HuH-7.5 (cell line): ENCODE results near the gene MAN1B1.
"Not testable (repeated sequence)": the region's sequence is repeated elsewhere in the genome, so short reads cannot be mapped to it uniquely, and the experiment has no call there.

ENCODE experiments used
- DNase-seq: peaks from one replicate; pipeline ENCODE4 v3.0.0; 2011; ENCODE audit warnings: low spot score

Gene MAN1B1

DNA sequence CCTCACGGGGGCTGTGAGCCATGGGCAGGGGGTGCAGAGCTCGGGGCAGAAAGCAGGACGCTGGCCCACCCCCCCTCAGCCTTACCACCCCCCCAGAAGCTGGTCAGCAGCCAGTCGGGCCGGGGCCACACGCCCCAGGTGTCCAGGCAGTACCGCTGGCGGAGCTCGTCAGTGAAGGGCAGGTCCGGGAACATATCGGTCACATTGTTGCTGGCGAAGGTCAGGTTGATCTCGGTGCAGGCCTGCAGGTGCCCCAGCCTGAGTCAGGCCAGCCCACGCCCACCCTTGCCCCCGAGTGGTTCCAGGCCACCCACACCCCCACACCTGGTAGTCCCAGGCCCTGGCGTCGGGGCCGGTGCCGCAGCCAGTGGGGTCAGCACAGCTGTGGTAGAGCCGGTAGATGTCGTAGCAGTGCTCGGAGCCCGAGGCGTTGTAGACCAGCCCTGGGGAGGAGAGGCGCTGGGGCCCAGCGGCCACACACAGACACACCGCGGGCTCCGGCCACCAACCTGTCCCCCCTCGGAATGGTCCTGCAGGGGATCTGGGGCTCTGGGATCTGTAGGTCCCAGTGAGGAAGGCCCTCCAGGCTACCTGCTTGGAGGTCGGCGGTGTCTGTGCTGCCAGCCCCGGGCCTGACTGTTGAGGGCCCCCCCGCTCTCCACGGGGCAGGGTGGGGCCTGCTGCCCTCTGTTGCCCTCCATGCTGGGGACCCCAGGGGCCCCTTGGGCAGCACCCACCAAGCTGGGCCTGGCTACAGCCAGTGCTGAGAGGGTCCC is 25.2 kb downstream of the MAN1B1 start:
- no peak for DNase-seq

DNA sequence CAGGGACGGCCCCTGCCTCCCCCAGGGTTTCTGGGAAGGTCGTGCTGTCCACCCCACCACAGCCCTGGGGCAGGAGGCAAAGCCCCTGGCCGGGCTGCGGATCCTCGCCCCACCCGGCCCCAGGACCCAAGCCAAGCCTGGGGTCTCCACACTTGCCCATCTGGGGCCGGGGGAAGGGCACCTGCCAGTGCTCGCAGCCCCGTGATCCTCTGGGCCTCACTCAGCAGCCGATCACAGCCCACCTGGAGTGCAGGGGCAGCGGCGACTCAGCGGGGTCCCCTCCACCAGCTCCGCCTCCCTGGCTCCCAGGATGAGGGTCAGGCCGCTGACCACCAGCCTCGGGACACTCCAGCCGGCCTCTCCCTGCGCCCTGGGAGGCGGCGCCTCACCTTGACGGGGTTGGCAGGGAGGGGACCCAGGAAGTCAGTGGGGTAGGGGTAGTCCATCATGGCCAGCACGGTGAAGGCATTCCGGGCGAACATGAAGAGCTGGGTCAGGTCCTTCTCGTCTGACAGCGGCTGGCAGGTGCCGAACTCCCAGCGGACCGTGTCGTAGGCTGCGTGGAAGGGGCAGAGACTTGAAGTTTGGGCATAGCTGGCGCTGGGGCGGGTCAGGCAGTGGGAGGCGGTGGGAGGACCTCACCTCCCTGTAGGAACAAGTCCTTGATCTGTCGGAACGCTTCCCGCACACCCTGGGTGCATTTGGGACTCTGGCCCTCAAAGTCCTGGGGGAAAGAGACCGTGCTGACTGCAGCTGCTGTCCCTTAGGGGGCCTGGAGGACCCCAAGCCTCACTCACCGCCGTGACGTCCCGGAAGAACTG is 26.0 kb downstream of the MAN1B1 start:
- DNase-seq, result no peak

DNA sequence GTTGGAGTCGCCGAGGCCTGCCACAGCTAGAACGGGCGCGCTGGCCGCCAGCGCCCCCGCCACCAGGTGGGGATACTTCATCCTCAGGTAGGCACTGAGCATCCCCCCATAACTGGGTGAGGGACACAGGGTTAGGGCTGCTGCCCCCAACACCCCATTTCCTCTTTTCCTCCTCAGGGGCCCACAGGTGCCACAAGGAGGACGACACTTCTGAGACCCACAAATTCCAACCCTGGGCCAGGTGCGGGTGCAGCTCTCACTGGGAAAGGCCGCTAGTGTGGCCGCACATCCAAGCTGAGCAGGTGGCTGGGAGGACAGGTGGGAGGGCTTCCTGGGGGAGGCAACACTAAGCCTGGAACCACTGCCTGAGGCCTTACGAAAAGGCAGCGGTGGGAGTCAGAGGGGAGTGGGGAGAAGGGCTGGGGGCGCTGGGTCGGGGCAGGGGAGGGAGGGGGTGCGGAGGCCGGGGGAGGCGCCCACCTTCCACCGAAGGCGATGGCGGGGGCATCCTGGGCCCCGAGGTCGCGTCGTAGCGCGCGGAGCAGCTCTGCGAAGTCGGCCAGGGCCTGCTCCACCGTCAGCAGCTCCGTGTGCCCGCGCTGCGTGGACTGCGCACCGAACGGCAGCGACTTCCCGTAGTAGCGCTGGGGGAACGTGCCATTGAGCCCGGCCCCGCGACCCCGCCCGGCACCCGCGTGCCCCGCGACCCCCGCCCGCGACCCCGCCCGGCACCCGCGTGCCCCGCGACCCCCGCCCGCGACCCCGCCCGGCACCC is 26.8 kb downstream of the MAN1B1 start:
- no peak for DNase-seq

DNA sequence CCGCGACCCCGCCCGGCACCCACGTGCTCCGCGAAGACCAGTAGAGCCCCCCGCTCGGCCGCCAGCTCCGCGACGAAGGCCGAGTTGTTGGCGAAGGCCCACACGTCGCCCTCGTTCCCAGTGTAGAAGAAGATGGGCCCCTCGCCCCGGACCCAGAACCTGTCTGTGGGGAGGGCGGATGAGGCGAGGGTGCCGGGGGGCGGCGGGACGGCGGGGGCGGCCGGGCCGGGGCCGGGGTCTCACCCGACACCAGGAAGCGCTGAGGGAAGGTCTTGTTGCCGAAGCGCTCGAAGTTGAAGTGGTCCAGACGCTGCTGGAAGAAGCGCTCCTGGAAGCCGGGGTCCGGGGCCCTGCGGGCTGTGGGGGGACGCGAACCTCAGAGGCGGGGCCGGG is 27.4 kb downstream of the MAN1B1 start:
- DNase-seq, result no peak

DNA sequence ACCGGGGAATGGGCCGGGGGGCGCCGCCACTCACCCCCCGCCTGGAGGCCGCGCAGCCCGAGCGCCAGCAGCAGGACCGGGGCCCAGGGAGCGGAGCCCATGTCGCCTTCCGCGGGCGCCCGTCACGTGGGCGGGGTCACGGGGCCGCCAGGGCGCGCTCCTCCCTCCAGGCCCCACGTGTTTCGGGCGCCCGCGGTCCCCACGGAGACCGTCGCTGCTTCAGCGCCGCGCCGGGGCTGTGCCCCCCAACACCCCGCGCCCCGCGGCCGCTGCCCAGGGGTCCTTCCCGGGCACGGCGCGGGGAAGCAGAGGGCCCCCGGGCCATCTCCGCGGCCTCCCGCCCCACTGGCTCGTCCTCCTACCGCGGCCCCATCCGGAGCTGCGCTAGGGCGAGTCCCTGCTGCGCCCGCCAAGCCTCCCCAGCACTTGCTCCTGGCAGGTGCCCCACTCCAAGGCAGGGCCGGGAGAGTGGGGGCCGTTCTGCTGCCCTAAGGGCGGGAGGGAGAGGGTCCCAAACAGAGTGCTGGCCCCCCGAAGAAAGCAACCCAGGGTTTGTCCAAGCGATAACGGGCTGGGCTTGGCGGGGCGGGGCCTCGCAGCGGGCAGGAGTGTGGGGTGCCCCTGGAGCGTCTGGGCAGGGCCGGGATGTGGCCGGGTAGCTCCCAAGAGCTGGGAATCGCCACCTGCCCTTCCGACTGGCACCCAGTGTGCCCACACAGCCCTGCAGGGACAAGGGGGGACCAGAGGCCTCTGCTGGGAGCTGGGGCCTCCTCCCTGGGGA is 28.0 kb downstream of the MAN1B1 start, which contains the start of gene DPP7:
DPP7 (minus strand) TSS at position 121 of the 781 bp plus-strand sequence; CDS start at position 101, 20 bp downstream.
- DNase-seq, result peak; percentile 93

DNA sequence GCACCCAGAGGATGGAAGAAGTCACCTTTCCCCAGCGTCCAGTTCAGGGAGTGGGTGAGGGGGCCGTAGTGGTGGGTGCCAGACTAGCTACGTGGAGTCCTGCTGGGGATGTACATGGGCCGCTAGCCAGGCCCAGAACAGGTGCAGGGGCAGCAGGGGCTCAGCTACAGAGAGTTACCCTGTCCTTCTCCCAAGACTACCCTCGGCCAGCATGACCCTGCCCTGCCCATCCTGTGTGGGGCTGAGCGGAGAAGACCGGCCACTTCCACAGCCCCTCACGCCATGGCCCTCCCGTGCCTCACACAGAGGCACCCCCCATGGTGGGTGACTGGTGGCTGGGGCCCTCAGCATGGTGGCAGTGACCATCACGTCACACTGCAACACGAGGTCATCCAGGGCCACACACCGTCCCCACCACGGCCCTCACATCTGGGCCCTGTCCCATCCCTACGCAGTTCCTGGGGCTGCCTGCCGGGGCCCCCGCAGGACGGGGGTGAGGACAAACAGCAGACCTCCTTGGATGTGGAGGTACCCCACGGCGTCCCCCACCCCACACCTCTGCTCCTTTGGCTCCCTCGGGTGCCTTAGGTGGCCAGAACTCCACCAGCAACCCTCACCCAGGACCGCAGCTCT is 28.7 kb downstream of the MAN1B1 start:
- no peak for DNase-seq

DNA sequence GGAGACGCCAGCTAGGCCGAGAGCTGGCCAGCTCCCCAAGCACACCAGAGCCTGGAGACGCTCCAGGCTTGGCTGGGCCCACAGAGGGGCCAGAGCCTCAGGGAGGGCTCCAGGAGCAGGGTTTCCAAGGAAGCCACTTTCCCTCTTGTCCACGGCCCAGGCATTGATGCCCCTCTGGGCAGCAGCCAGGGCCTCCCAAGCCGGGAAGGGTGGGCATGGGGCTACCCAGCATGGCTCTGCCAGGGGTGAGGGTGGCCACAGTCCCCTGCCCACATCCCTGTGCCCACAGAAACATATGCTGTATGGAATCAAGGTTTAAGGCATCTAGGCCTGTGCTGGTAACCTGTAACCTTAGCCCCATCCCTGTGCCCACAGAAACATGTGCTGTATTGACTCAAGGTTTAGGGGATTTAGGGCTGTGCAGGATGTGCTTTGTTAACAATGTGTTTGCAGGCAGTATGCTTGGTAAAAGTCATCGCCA is 29.3 kb downstream of the MAN1B1 start:
- no peak for DNase-seq

DNA sequence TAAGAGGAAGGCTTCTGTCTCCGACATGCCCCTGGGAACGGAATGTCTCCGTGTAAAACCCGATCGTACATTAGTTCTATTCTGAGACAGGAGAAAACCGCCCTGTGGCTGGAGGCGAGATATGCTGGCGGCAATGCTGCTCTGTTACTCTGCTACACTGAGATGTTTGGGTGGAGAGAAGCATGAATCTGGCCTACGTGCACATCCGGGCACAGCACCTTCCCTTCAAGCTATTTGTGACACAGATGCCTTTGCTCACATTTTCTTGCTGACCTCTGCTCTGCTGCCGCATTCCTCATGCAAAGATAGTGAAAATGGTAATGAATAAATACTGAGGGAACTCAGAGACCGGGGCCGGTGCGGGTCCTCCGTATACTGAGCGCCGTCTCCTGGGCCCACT is 29.9 kb downstream of the MAN1B1 start:
- DNase-seq, result no peak

DNA sequence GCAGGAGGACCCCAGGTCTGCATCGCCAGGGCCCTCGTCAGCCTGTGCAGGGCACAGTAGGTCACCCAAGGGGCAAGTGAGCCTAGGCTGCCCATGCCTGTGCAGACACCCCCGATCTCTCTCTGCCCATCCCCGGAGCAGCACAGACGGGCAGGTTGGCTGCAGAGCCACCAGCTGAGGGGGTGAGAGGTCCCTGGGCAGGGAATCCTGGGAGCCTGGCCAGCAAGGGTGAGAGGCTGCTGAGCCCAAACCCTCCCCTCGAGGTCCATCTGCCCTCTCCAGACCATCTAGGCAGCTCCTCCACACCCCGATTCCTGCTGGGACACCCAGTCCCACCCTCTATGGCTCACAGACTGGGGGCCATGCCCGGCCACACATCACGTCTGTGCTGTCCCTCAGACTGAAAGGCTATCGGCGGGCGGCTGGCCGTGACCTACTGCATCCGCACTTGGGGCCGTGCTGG is 30.5 kb downstream of the MAN1B1 start:
- DNase-seq, result no peak

DNA sequence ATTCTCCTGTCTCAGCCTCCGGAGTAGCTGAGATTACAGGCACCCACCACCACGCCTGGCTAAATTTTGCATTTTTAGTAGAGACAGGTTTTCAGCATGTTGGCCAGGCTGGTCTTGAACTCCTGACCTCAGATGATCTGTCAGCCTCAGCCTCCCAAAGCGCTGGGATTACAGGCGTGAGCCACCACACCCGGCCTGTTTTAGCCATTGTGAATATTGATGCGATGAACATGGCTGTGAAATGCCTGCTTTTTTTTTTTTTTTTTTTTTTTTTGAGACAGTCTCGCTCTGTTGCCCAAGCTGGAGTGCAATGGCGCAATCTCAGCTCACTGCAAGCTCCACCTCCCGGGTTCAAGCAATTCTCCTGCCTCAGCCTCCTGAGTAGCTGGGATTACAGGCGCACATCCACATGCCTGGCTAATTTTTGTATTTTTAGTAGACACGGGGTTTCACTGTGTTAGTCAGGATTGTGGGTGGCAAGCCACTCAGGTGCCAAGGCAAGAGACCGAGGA is 31.4 kb downstream of the MAN1B1 start:
- not testable (repeated sequence) for DNase-seq

DNA sequence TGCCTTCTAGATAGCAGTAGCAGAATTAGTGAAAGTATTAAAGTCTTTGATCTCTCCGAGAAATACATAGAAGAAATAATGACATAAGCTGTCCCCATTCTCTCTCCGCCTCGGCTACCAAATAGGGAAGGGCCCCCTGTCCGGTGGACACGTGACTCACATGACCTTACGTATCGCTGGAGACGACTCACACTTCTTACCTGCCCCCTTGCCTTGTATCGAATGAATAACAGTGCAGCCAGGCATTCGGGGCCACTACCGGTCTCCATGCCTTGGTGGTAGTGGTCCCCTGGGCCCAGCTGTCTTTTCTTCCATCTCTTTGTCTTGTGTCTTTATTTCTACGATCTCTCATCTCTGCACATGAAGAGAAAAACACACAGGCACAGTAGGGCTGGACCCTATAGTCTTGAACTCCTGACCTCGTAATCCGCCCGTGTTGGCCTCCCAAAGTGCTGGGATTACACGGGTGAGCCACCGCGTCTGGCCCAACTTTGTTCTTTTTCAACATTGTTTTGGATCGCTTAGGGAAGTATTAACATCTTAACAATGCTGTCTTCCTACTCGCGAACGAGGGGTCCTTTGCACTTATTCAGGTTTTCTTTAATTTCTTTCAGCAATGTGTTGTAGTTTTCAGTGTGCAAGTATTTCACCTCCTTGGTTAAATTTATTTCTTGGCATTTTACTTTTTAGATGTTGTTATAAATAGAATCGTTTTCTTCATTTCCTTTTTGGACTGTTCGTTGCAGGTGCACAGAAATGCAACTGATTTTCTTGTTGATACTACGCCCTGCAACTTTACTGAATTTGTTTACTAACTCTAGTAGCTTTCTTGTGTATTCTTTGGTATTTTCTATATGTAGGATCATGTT is 35.4 kb downstream of the MAN1B1 start:
- DNase-seq, result not testable (repeated sequence)

DNA sequence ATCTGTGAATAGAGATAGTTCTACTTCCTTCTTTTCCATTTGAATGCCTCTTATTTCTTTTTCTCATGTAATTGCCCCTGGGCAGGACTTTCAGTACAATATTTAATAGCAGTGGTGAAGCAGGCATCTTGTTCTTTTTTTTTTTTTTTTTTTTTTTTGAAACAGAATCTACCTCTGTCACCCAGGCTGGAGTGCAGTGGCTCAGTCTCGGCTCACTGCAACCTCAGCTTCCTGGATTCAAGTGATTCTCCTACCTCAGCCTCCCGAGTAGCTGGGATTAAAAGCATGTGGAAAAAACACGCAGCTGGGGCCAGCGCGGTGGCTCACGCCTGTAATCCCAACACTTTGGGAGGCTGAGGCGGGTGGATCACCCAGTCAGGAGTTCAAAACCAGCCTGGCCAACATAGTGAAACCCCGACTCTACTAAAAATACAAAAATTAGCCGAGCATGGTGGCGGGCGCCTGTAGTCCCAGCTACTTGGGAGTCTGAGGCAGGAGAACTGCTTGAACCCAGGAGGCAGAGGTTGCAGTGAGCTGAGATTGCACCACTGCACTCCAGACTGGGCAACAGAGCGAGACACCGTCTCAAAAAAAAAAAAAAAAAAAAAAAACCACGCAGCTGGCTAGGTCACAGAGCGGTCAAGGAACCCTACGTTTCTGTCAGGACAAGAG is 36.1 kb downstream of the MAN1B1 start:
- DNase-seq, result not testable (repeated sequence)

DNA sequence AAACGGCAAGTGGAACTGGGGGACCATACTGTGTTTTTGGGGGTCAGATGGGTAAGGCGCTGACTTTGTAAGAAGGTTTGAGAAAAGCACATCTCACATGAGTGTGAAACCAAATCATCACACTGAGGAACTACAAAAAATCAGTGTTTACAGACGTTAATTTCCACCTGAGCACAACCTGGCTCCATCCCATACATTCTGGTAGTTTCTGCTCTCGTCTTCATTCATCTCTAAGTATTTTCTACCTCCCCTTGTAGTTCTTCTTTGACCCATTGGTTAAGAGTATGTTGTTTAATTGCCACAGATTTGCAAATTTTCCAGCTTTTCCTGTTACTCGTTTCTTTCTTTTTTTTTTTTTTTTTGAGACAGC is 36.7 kb downstream of the MAN1B1 start:
- DNase-seq, result no peak

DNA sequence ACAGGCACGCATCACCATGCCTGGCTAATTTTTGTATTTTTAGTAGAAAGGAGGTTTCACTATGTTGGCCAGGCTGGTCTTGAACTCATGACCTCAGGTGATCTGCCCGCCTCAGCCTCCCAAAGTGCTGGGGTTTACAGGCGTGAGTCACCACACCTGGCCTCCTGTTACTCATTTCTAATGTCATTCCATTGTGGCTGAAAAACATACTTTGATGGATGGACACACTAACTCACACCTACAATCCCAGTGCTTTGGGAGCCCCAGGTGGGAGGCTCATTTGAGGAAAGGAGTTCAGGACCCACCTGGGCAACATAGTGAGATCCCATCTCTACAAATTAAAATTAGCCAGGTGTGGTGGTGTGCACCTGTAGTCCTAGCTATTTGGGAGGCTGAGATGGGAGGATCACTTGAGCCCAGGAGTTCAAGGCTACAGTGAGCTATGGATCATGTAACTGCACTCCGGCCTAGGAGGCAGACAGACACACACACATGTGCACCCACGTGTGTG is 37.2 kb downstream of the MAN1B1 start:
- not testable (repeated sequence) for DNase-seq

DNA sequence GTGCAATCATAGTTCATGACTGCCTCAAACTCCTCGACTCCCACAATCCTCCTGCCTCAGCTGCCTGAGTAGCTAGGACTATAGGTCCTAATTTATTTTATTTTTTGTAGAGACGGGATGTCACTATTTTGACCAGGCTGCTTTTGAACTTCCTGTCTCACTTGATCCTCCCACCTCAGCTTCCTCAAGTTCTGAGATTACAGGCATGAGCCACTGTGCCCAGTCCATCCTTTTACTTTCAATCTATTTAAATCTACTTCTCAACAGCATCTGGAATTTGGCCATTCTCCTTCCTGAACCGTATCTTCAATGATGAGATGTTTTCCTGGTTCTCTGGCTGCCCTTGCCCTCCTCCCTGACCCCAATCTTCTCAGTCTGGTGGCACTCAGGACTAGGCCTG is 40.0 kb downstream of the MAN1B1 start:
- DNase-seq, result peak; percentile 6

DNA sequence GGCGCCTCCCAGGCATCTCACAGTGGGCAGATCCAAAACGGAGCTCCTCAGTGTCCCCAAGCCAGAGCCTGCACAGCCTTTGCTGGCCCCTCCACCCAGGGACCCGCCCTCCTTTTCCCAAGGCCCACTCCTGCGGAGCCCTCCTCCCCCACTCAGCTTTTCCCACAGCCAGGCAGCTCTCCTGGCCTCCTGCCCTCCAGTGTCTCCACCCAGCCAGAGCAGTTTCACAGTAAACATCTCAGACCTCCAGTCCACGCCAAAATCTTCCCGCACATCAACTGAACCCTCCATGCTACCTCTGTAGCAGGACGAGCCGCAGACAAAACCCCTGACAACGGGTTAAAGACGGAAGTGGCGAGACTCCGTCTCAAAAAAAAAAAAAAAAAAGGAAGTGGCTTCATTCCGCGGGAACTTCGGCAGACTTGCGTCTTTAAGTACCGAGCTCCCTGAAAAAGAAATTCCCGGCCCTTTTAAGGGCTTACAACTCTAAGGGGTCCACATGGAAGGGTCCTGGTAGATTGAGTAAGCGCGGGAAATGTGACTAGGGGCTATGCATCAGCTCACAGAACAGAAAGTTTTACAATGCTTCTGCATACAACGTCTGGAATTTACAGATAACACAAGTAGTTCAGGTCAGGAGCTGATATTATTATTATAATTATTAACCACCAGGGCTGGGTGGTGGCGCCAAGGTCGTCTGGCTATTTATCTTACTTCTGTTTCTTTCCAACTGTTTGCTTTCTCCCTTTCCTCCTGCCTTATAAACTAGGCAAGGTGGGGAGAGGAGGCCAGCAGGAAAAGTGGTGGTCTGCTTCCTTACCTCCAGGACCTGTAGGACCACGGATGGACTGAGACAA is 40.7 kb downstream of the MAN1B1 start:
- DNase-seq, result peak; percentile 43

DNA sequence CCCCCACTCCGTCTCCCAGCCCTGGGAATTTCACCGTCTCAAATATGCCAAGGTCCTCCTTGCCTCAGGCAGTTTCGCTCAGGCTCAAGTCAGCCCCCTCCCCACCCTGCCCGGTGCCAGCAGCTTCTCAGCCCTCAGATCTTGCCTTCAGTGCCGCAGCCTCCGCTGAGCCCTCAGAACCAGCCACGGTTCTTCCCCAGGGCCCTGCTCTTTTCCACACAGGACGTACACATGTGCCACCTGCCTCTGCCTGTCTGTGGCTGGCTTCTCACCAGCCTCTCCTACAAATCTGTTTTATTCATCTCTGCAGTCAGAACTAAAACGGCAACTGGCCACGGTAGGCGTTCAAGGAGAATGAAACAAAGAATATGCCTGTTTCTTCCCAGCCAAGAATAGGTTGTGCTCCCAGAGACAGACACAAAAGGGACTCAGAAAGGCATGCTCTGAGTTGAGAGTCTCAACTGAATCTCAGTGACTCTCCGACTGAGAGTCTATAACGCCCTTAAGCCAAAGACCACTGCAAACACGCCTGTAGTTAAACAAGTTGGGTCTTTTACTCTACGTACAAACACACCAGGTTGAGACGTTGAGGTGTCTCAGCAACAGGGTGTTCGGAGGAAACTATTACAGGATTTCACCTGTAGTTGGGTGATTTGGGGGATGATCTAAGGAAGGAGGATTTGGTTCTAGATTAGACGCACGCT is 41.5 kb downstream of the MAN1B1 start:
- DNase-seq, result no peak
